Measurements from ENCODE around the gene MAP3K20. TPM values are rescaled to one million over a fixed set of nuclear protein-coding genes. Genes with fewer than 3 reads are reported as not detected.

The MAP3K20 gene
- total RNA-seq, 4 donors from 2014 or later = 6.8 to 32.2 (median 15.3) TPM

- no peak for DNase-seq
- TF ChIP-seq POLR2A (IDR thresholded peaks at IDR 0.05) = no peak
- TF ChIP-seq CTCF (IDR thresholded peaks at IDR 0.05) = no peak
- no peaks in the 10 kb centered on the region for H3K9me3 ChIP-seq
- H3K27ac ChIP-seq = peak overlapping the region; percentile 81 to 93 (median 86)
- no peaks in the 10 kb centered on the region for H3K27me3 ChIP-seq
- peaks cover 0 to 5% (median 2%) of the 10 kb centered on the region in 4 donors for H3K4me1 ChIP-seq
- H3K36me3 ChIP-seq = no peaks in the 10 kb centered on the region
- peak overlapping the region; percentile 64 to 94 (median 80) for H3K4me3 ChIP-seq
These were observed 428 bp upstream of the MAP3K20 start for GRCh38 chr2:173075056-173075780.

GRCh38 chr2:173076581-173077345 is 1.1 kb downstream of the MAP3K20 start:
- H3K4me1 ChIP-seq = peaks cover 0 to 5% (median 2%) of the 10 kb centered on the region in 4 donors
- H3K27me3 ChIP-seq = no peaks in the 10 kb centered on the region
- peak in 2 of 3 donors; percentile 21 to 62 for DNase-seq
- peak overlapping the region; percentile 64 to 94 (median 80) for H3K4me3 ChIP-seq
- TF ChIP-seq POLR2A (IDR thresholded peaks at IDR 0.05) = no peak
- TF ChIP-seq CTCF (IDR thresholded peaks at IDR 0.05) = no peak
- H3K9me3 ChIP-seq = no peaks in the 10 kb centered on the region
- H3K27ac ChIP-seq = peak overlapping the region; percentile 81 to 93 (median 86)
- H3K36me3 ChIP-seq = no peaks in the 10 kb centered on the region

- TF ChIP-seq CTCF (IDR thresholded peaks at IDR 0.05) (no peak), POLR2A (IDR thresholded peaks at IDR 0.05) (no peak)
- no peaks in the 10 kb centered on the region for H3K27me3 ChIP-seq
- no peak for DNase-seq
- no peaks in the 10 kb centered on the region for H3K36me3 ChIP-seq
- H3K4me1 ChIP-seq = peaks cover 0 to 5% (median 2%) of the 10 kb centered on the region in 4 donors
- peak overlapping the region in 1 of 4 donors; percentile 93 for H3K27ac ChIP-seq
- H3K4me3 ChIP-seq = peak overlapping the region in 1 of 4 donors; percentile 79
- no peaks in the 10 kb centered on the region for H3K9me3 ChIP-seq
These were observed 2.0 kb downstream of the MAP3K20 start for GRCh38 chr2:173077506-173078177.

- Histone ChIP-seq H3K36me3 (no peaks in the 10 kb centered on the region), H3K4me1 (peaks cover 0 to 5% (median 2%) of the 10 kb centered on the region in 4 donors), H3K27me3 (no peaks in the 10 kb centered on the region), H3K27ac (no peak overlapping the region), H3K4me3 (no peak overlapping the region), H3K9me3 (no peaks in the 10 kb centered on the region)
- DNase-seq = no peak
- TF ChIP-seq POLR2A (IDR thresholded peaks at IDR 0.05) = no peak
- TF ChIP-seq CTCF (IDR thresholded peaks at IDR 0.05) = no peak
These were observed 3.5 kb downstream of the MAP3K20 start for GRCh38 chr2:173079141-173079540.

GRCh38 chr2:173079973-173080860 is 4.6 kb downstream of the MAP3K20 start:
- no peak for DNase-seq

More at GRCh38 chr2:173079973-173080860, 4.6 kb downstream of the MAP3K20 start:
- H3K36me3 ChIP-seq = no peaks in the 10 kb centered on the region
- no peaks in the 10 kb centered on the region for H3K27me3 ChIP-seq
- H3K27ac ChIP-seq = no peak overlapping the region
- no peaks in the 10 kb centered on the region for H3K9me3 ChIP-seq
- H3K4me3 ChIP-seq = no peak overlapping the region
- H3K4me1 ChIP-seq = peaks cover 0 to 5% (median 2%) of the 10 kb centered on the region in 4 donors
- TF ChIP-seq CTCF (IDR thresholded peaks at IDR 0.05) (no peak), POLR2A (IDR thresholded peaks at IDR 0.05) (no peak)

Data from Peyer's patch (tissue), 4 donors.